Mammary epithelial cell (primary cell): ENCODE results near the gene IFT80.

Source experiments
- EZH2 ChIP-seq: IDR thresholded peaks from 2 replicates; pipeline ENCODE4 v1.6.1; 2012; ENCODE audit warnings: low read length, inconsistent platforms, borderline replicate concordance
- TF ChIP-seq, protein P1 (sequence below), 2 donors: IDR thresholded peaks in 1 of 2; conservative IDR thresholded peaks in 1 of 2; 2 replicates each; pipeline ENCODE4 v1.5.1; 2011 to 2012; ENCODE audit warnings: inconsistent platforms in 2 of 2, low read length in 2 of 2, mild to moderate bottlenecking in 2 of 2, control low read depth in 1 of 2, low read depth in 1 of 2; ENCODE audit not compliant: insufficient read depth in 1 of 2; ENCODE audit errors: extremely low read depth in 1 of 2

DNA sequence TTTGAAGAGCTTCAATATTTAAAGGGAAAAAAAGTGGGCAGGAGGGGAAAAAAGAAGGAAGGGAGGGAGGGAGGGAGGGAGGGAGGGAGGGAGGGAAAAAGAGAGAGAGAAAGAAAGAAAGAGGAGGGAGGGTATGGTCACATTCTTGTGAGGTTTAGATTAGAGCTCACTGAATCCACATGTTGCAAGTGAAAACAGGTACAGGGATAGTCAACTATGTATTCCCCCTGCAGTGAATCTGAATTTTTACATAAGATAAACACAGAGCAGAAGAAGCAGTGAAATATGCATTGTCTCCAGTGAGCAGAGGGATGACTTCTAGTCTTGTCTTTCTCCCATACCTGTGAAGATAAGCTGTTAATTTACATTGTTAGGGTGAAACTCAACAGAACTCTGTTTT, 84.0 kb downstream of the IFT80 start:
- TF ChIP-seq, protein P1, sequence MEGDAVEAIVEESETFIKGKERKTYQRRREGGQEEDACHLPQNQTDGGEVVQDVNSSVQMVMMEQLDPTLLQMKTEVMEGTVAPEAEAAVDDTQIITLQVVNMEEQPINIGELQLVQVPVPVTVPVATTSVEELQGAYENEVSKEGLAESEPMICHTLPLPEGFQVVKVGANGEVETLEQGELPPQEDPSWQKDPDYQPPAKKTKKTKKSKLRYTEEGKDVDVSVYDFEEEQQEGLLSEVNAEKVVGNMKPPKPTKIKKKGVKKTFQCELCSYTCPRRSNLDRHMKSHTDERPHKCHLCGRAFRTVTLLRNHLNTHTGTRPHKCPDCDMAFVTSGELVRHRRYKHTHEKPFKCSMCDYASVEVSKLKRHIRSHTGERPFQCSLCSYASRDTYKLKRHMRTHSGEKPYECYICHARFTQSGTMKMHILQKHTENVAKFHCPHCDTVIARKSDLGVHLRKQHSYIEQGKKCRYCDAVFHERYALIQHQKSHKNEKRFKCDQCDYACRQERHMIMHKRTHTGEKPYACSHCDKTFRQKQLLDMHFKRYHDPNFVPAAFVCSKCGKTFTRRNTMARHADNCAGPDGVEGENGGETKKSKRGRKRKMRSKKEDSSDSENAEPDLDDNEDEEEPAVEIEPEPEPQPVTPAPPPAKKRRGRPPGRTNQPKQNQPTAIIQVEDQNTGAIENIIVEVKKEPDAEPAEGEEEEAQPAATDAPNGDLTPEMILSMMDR (conservative IDR thresholded peaks at IDR 0.05 in 1 of 2, IDR thresholded peaks at IDR 0.05 in 1 of 2; ENCODE audit: extremely low read depth in 1 of 2, insufficient read depth in 1 of 2, low read depth in 1 of 2, low read length in 2 of 2), result no peak
- TF ChIP-seq EZH2, result no peak
